GM12878 (cell line): ENCODE measurements around the gene ATP2B1.

Experiments
- BCLAF1 ChIP-seq: fragments of 450-650 bp; IDR thresholded peaks from 2 replicates; pipeline ENCODE4 v1.6.1; 2017; ENCODE audit warnings: antibody characterized with exemption, mild to moderate bottlenecking, moderate library complexity
- EP300 ChIP-seq, 2 experiments: fragments of 150-350 bp in 1 of 2; IDR thresholded peaks; 2 replicates each; pipeline ENCODE4 v1.6.1; 2011 to 2012; ENCODE audit warnings: low read depth in 2 of 2, low read length in 2 of 2, borderline replicate concordance in 1 of 2, improper control_type of control experiment in 1 of 2, inconsistent platforms in 1 of 2; ENCODE audit not compliant: control insufficient read depth in 1 of 2
- GABPA ChIP-seq: IDR thresholded peaks from 2 replicates; pipeline ENCODE4 v1.6.1; 2014; ENCODE audit warnings: antibody characterized with exemption, low read depth, mild to moderate bottlenecking, inconsistent platforms
- HCFC1 ChIP-seq: fragments of 150-350 bp; IDR thresholded peaks from 2 replicates; pipeline ENCODE4 v1.6.1; 2014; ENCODE audit warnings: low read length
- LARP7 ChIP-seq: fragments of 450-650 bp; IDR thresholded peaks from 2 replicates; pipeline ENCODE4 v1.6.1; 2017; ENCODE audit warnings: mild to moderate bottlenecking
- NR2F1 ChIP-seq: fragments of 450-650 bp; conservative IDR thresholded peaks from 2 replicates; pipeline ENCODE4 v1.6.1; 2017; ENCODE audit warnings: mild to moderate bottlenecking
- PKNOX1 ChIP-seq: fragments of 450-650 bp; IDR thresholded peaks from 2 replicates; pipeline ENCODE4 v1.6.1; 2016; ENCODE audit warnings: mild to moderate bottlenecking
- POLR2A ChIP-seq: IDR thresholded peaks from 2 replicates; pipeline ENCODE4 v1.6.1; 2011; ENCODE audit warnings: low read depth, mild to moderate bottlenecking, low read length
- SRF ChIP-seq, 2 experiments: IDR thresholded peaks; 2 replicates each; pipeline ENCODE4 v1.6.1; 2011; ENCODE audit warnings: low read depth in 2 of 2, low read length in 2 of 2, mild to moderate bottlenecking in 1 of 2, moderate library complexity in 1 of 2
- ZSCAN29 ChIP-seq: fragments of 450-650 bp; IDR thresholded peaks from 2 replicates; pipeline ENCODE4 v1.6.1; 2017; ENCODE audit warnings: mild to moderate bottlenecking, moderate library complexity
- TF ChIP-seq, protein P1 (sequence below), 3 experiments: IDR thresholded peaks in 2 of 3; conservative IDR thresholded peaks in 1 of 3; 2 replicates each; pipeline ENCODE4 v1.5.1; 2011; ENCODE audit warnings: low read depth in 3 of 3, low read length in 3 of 3, mild to moderate bottlenecking in 3 of 3, control low read depth in 2 of 3, moderate library complexity in 2 of 3, inconsistent platforms in 1 of 3, mixed read lengths in 1 of 3; ENCODE audit not compliant: control insufficient read depth in 2 of 3, insufficient read depth in 1 of 3; ENCODE audit errors: extremely low read depth in 1 of 3
- TF ChIP-seq, protein P2 (sequence below): IDR thresholded peaks from 2 replicates; pipeline ENCODE4 v1.6.1; 2012; ENCODE audit warnings: low read depth, low read length, improper control_type of control experiment
- TF ChIP-seq, protein P3 (sequence below): IDR thresholded peaks from 2 replicates; pipeline ENCODE4 v1.6.1; 2011; ENCODE audit warnings: low read depth, low read length, improper control_type of control experiment, borderline replicate concordance
- TF ChIP-seq, protein P4 (sequence below): fragments of 450-650 bp; IDR thresholded peaks from 2 replicates; pipeline ENCODE4 v1.6.1; 2017; ENCODE audit warnings: mild to moderate bottlenecking, low read depth, inconsistent platforms; ENCODE audit not compliant: poor library complexity, severe bottlenecking

GRCh38 chr12:89686311-89686710 is 22.3 kb downstream of the ATP2B1 start:
- TF ChIP-seq SRF (IDR thresholded peaks at IDR 0.05; ENCODE audit: low read depth in 2 of 2, low read length in 2 of 2) (no peak), GABPA (no peak), NR2F1 (no peak), ZSCAN29 (no peak), LARP7 (no peak), POLR2A (no peak), BCLAF1 (no peak), HCFC1 (no peak), PKNOX1 (no peak), EP300 (IDR thresholded peaks at IDR 0.05; ENCODE audit: borderline replicate concordance in 1 of 2, control insufficient read depth in 1 of 2, low read depth in 2 of 2, low read length in 2 of 2) (no peak)
- TF ChIP-seq, protein P1, sequence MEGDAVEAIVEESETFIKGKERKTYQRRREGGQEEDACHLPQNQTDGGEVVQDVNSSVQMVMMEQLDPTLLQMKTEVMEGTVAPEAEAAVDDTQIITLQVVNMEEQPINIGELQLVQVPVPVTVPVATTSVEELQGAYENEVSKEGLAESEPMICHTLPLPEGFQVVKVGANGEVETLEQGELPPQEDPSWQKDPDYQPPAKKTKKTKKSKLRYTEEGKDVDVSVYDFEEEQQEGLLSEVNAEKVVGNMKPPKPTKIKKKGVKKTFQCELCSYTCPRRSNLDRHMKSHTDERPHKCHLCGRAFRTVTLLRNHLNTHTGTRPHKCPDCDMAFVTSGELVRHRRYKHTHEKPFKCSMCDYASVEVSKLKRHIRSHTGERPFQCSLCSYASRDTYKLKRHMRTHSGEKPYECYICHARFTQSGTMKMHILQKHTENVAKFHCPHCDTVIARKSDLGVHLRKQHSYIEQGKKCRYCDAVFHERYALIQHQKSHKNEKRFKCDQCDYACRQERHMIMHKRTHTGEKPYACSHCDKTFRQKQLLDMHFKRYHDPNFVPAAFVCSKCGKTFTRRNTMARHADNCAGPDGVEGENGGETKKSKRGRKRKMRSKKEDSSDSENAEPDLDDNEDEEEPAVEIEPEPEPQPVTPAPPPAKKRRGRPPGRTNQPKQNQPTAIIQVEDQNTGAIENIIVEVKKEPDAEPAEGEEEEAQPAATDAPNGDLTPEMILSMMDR (IDR thresholded peaks at IDR 0.05 in 2 of 3, conservative IDR thresholded peaks at IDR 0.05 in 1 of 3; ENCODE audit: control insufficient read depth in 2 of 3, extremely low read depth in 1 of 3, insufficient read depth in 1 of 3, low read depth in 3 of 3, low read length in 3 of 3), result no peak
- TF ChIP-seq, protein P2, sequence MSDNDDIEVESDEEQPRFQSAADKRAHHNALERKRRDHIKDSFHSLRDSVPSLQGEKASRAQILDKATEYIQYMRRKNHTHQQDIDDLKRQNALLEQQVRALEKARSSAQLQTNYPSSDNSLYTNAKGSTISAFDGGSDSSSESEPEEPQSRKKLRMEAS, result no peak
- TF ChIP-seq, protein P3, sequence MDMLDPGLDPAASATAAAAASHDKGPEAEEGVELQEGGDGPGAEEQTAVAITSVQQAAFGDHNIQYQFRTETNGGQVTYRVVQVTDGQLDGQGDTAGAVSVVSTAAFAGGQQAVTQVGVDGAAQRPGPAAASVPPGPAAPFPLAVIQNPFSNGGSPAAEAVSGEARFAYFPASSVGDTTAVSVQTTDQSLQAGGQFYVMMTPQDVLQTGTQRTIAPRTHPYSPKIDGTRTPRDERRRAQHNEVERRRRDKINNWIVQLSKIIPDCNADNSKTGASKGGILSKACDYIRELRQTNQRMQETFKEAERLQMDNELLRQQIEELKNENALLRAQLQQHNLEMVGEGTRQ, result no peak
- TF ChIP-seq, protein P4, sequence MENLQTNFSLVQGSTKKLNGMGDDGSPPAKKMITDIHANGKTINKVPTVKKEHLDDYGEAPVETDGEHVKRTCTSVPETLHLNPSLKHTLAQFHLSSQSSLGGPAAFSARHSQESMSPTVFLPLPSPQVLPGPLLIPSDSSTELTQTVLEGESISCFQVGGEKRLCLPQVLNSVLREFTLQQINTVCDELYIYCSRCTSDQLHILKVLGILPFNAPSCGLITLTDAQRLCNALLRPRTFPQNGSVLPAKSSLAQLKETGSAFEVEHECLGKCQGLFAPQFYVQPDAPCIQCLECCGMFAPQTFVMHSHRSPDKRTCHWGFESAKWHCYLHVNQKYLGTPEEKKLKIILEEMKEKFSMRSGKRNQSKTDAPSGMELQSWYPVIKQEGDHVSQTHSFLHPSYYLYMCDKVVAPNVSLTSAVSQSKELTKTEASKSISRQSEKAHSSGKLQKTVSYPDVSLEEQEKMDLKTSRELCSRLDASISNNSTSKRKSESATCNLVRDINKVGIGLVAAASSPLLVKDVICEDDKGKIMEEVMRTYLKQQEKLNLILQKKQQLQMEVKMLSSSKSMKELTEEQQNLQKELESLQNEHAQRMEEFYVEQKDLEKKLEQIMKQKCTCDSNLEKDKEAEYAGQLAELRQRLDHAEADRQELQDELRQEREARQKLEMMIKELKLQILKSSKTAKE, result no peak
